Measurements from ENCODE around the gene NLRP1.
A peak's percentile ranks its signal among the peaks of the same experiment; 100 is the strongest.

The NLRP1 gene

GRCh38 chr17:5557485-5557884, 26.8 kb downstream of the NLRP1 start:
- peak; percentile 59 for DNase-seq (ENCODE audit: low read depth)
- H3K4me3 ChIP-seq (replicated peaks; ENCODE audit: low read depth, low read length) = no peak overlapping the region
- TF ChIP-seq, protein P1, sequence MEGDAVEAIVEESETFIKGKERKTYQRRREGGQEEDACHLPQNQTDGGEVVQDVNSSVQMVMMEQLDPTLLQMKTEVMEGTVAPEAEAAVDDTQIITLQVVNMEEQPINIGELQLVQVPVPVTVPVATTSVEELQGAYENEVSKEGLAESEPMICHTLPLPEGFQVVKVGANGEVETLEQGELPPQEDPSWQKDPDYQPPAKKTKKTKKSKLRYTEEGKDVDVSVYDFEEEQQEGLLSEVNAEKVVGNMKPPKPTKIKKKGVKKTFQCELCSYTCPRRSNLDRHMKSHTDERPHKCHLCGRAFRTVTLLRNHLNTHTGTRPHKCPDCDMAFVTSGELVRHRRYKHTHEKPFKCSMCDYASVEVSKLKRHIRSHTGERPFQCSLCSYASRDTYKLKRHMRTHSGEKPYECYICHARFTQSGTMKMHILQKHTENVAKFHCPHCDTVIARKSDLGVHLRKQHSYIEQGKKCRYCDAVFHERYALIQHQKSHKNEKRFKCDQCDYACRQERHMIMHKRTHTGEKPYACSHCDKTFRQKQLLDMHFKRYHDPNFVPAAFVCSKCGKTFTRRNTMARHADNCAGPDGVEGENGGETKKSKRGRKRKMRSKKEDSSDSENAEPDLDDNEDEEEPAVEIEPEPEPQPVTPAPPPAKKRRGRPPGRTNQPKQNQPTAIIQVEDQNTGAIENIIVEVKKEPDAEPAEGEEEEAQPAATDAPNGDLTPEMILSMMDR (IDR thresholded peaks at IDR 0.05; ENCODE audit: low read length, missing control alignments) = no peak

DNA sequence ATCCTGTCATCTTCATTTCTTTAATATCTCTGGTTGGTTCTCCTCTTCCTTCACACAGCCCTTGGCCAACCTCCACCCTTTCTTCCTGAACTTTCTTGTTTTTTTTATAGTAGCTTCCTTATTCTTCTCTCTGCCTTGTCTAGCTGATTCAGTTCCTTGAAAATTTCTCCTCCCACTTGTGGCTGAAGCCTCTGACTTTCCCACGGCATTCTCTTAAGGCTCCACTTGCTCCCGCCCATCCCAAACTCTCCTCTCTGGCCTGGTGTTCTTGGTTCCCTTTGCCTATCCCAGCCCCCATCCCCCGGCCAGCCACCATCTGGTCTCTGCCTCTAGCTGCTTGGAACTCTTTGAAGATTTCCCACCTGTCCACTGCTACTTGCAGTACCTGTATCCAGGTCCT, 29.1 kb downstream of the NLRP1 start:
- peak; percentile 82 for DNase-seq (ENCODE audit: low read depth)
- H3K4me3 ChIP-seq (replicated peaks; ENCODE audit: low read depth, low read length) = no peak overlapping the region
- TF ChIP-seq, protein P1 (IDR thresholded peaks at IDR 0.05; ENCODE audit: low read length, missing control alignments) = no peak

GRCh38 chr17:5553479-5553878, 30.8 kb downstream of the NLRP1 start:
- no peak for DNase-seq (ENCODE audit: low read depth)
- TF ChIP-seq, protein P1 (IDR thresholded peaks at IDR 0.05; ENCODE audit: low read length, missing control alignments) = no peak
- no peak overlapping the region for H3K4me3 ChIP-seq (replicated peaks; ENCODE audit: low read depth, low read length)

DNA sequence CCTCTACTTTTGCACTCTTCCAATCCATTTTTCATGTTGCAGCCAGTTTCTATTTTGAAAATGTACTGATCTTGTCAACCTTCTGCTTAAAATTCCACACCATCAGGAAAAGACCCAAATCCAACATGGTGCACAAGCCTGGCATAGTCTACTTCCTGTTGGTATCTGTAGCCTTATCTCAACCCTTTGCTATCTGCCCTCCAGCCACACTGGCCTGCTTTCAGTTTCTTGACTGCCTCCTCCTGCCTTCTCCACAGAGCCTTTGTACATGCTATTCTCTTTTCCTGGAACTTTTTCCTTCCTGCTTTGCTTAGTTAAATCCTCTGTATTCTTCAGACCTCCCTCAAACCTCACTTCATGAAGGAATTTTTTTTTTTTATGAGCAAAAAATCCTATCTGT, 31.5 kb downstream of the NLRP1 start:
- TF ChIP-seq, protein P1 (IDR thresholded peaks at IDR 0.05; ENCODE audit: low read length, missing control alignments) = no peak
- no peak for DNase-seq (ENCODE audit: low read depth)
- H3K4me3 ChIP-seq (replicated peaks; ENCODE audit: low read depth, low read length) = no peak overlapping the region

DNA sequence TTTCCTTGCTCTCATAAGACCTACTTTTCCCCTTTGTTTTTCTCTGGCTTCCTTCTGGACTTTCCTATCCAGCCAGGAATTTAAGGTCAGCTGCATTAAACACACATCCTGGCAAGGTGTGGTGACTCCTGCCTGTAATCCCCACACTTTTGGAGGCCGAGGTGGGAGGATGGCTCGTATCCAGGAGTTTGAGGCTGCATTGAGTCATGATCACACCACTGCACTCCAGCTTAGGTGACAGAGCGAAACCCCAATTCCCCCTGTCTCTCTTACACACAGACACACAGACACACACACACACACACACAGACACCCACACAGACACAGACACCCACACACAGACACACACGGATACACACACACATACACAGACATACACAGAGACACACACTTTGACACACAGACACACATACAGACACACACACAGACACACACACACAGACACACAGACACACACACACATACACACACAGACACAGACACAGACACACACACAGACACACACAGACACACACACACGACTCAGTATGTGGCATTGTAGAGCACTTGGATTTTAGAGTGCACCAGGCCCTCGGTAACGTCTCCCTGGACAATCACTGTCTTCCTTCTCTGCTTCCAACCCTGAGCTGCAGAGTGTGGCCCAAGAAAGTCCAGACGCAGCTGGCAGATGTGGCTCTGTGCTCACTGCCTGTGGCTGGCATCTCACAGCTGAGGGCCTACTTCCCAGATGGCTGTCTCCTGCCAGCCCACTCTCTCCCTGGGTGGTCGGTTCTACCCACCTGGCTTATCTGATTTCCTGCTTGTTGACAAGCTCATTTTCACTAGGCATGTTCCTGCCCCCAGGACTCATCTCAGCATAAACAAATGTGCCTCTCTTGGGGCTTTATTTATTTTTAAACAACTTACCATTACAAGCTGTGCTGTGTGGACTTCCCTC, 39.0 kb downstream of the NLRP1 start:
- no peak for DNase-seq (ENCODE audit: low read depth)
- no peak overlapping the region for H3K4me3 ChIP-seq (replicated peaks; ENCODE audit: low read depth, low read length)
- TF ChIP-seq, protein P1 (IDR thresholded peaks at IDR 0.05; ENCODE audit: low read length, missing control alignments) = no peak

DNA sequence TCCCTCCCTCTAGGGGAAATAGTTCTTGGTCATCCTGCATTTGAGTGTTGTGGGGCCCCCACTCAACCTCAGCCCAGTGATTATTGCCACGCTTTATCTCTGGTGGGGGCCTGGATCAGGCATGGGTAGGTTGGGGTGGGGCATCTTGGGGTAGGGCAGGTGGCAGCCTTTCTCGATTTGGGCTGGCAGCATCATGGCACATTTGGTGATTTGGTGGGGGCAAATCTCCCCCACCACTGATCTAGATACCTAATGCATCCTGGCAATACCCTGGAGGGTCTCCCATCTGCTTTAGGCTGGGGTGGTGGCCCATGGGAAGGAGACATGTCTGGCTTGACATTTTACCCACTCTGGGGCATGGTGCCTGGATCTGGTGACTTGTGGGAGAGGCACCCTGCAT, 40.2 kb downstream of the NLRP1 start:
- TF ChIP-seq, protein P1 (IDR thresholded peaks at IDR 0.05; ENCODE audit: low read length, missing control alignments) = no peak
- H3K4me3 ChIP-seq (replicated peaks; ENCODE audit: low read depth, low read length) = no peak overlapping the region
- DNase-seq (ENCODE audit: low read depth) = no peak
